Measurements from ENCODE around the gene TTLL12. TPM values are rescaled to one million over a fixed set of nuclear protein-coding genes. Genes with fewer than 3 reads are reported as not detected.

The TTLL12 gene
- total RNA-seq, 1 donor from 2014 or later: 40.9 TPM

- peaks cover 1% of the 10 kb centered on the region for H3K36me3 Mint-ChIP-seq (ENCODE audit: insufficient read depth)
- H3K9me3 Mint-ChIP-seq (ENCODE audit: low read depth): peaks cover 4% of the 10 kb centered on the region
- TF ChIP-seq CTCF (IDR thresholded peaks at IDR 0.05; ENCODE audit: unreplicated experiment): peak; percentile 82
- peaks cover 2% of the 10 kb centered on the region for H3K4me1 Mint-ChIP-seq (ENCODE audit: low read depth)
- DNase-seq (ENCODE audit: low spot score, unreplicated experiment): peak; percentile 94
- peak overlapping the region; percentile 75 for H3K4me3 Mint-ChIP-seq (ENCODE audit: low read depth)
- H3K27me3 Mint-ChIP-seq: peaks cover 9% of the 10 kb centered on the region
- H3K27ac Mint-ChIP-seq: peak overlapping the region; percentile 93
Observed at GRCh38 chr22:43187171-43188099, 501 bp upstream of the TTLL12 start.

DNA sequence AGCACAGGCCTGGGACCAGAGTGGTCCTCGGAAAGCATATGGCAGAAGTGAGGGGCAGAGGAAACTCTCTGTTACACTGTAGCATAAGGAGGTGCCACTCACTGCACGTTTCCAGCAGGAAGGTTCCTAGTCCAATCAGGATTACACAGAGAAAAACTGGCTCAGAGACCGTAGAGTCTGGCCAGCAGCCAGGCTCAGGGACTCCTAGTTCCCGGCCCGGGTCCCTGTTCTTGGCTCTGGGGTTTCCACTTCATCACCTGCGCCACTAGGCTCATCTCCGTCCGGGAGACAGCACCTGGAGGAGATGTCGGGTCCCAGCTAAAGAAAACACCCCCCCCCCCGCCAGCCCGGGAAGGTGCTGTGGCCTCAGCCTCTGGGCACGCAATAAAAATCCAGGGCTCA is 1.1 kb downstream of the TTLL12 start:
- Mint-ChIP-seq H3K4me3 (ENCODE audit: low read depth) (peak overlapping the region; percentile 70), H3K9me3 (ENCODE audit: low read depth) (no peaks in the 10 kb centered on the region), H3K4me1 (ENCODE audit: low read depth) (peaks cover 2% of the 10 kb centered on the region), H3K36me3 (ENCODE audit: insufficient read depth) (peaks cover 3% of the 10 kb centered on the region), H3K27ac (no peak overlapping the region), H3K27me3 (peaks cover 4% of the 10 kb centered on the region)
- no peak for DNase-seq (ENCODE audit: low spot score, unreplicated experiment)
- no peak for TF ChIP-seq CTCF (IDR thresholded peaks at IDR 0.05; ENCODE audit: unreplicated experiment)

DNA sequence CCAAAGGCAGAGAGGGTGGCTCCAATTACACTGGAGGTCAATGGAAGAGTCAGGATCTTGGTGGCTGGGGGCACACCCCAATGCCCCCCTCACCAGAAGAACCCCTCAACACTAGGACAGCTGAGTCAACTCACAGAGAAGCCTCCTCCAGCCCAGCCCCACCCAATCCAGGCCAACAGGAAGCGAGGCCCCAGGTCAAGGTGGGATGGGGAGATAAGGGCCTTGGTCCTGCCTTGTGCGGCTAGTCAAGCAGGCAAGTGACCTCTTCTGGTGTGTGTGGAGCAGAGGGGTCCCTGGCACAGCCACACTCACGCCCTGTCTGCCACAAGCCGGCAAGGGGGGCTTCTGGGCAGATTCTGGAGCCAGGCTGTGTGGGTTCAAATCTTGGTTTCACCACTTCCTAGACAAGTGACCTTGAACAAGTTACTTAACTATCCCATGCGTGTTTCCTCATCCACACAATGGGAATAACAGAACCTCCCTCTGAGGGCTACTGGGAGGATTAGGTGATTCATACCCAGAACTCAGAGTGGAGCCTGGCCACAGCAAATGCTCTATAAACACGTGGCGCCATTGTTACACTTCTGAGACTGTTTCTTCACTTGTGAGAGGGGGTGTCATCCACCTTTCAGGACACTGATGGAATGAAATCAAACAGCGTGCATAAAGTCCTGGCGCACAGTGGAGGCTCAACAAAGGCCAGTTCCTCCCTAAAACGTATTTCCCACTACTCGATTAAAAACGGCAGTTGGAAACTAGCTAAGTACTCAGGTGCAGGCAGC is 3.2 kb downstream of the TTLL12 start:
- Mint-ChIP-seq H3K27me3 (no peaks in the 10 kb centered on the region), H3K4me3 (ENCODE audit: low read depth) (no peak overlapping the region), H3K4me1 (ENCODE audit: low read depth) (no peaks in the 10 kb centered on the region), H3K36me3 (ENCODE audit: insufficient read depth) (peaks cover 3% of the 10 kb centered on the region), H3K9me3 (ENCODE audit: low read depth) (no peaks in the 10 kb centered on the region), H3K27ac (no peak overlapping the region)
- DNase-seq (ENCODE audit: low spot score, unreplicated experiment): no peak
- no peak for TF ChIP-seq CTCF (IDR thresholded peaks at IDR 0.05; ENCODE audit: unreplicated experiment)

DNA sequence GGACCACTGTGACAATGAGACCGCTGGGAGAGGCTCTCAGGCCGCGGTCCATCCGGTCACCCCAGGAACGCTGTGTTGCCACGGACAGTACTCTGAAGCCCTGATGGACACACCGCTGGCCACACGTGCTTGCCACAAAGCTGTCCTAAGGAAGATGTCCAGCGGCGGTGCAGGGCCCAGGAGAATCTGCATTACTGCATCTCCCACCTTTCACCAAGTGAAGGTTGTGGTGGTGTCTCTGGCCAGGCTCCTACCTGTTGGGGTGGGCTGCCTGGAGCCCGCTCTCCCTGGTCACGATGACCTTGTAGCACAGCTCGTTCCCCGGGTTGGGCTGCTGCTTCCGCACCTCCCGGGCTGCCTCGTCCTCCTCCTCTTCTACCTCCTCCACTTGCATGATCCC is 4.2 kb downstream of the TTLL12 start:
- Mint-ChIP-seq H3K9me3 (ENCODE audit: low read depth) (no peaks in the 10 kb centered on the region), H3K4me1 (ENCODE audit: low read depth) (no peaks in the 10 kb centered on the region), H3K27me3 (no peaks in the 10 kb centered on the region), H3K4me3 (ENCODE audit: low read depth) (no peak overlapping the region), H3K27ac (no peak overlapping the region), H3K36me3 (ENCODE audit: insufficient read depth) (peaks cover 3% of the 10 kb centered on the region)
- no peak for DNase-seq (ENCODE audit: low spot score, unreplicated experiment)
- no peak for TF ChIP-seq CTCF (IDR thresholded peaks at IDR 0.05; ENCODE audit: unreplicated experiment)

DNA sequence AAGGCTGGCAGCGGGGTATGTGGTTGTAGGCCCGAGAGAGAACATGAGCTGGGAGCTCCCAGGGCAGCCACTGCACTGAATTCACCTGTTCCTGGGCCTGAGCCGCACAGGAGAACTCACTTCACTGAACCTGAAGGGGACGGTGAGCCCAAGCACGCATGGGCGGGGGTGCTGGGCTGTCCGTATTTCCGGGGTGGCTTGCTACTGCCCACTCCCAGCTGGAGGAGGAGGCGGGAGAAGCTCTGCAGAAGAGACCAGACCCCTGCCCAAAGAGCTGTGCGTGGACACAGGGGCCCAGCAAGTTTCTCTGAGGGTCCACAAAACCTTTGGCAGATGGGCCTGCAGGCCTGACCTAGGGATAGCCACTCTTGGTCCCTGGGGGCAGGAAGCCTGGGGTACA is 4.8 kb downstream of the TTLL12 start:
- no peaks in the 10 kb centered on the region for H3K27me3 Mint-ChIP-seq
- DNase-seq (ENCODE audit: low spot score, unreplicated experiment): no peak
- H3K9me3 Mint-ChIP-seq (ENCODE audit: low read depth): no peaks in the 10 kb centered on the region
- H3K27ac Mint-ChIP-seq: no peak overlapping the region
- no peaks in the 10 kb centered on the region for H3K4me1 Mint-ChIP-seq (ENCODE audit: low read depth)
- peaks cover 3% of the 10 kb centered on the region for H3K36me3 Mint-ChIP-seq (ENCODE audit: insufficient read depth)
- H3K4me3 Mint-ChIP-seq (ENCODE audit: low read depth): no peak overlapping the region
- TF ChIP-seq CTCF (IDR thresholded peaks at IDR 0.05; ENCODE audit: unreplicated experiment): no peak
